Pancreas (tissue), 10 donors: ENCODE measurements around the gene CCDC88C. TPM values are rescaled to one million over a fixed set of nuclear protein-coding genes. Genes with fewer than 3 reads are reported as not detected.

ENCODE experiments used
- ATAC-seq, 4 donors: fragments of 200-7000 bp; cut with Tn5 transposase; one replicate each; pipeline versions ENCODE4 v1.8.0 to v1.9.1; 2020; ENCODE audit warnings: mild to moderate bottlenecking in 4 of 4, moderate library complexity in 4 of 4
- DNase-seq, 6 donors: peaks; one replicate each; pipeline ENCODE4 v3.0.0-alpha.2; 2020
- FAIRE-seq: peaks from 2 replicates; lab custom pipeline; 2012; peaks lifted over from hg19 to GRCh38; lab: Jason Lieb, UNC
- H3K27ac ChIP-seq, 4 donors: fragments of 200-600 bp; sonication (generic); 1 replicate in 3 of 4; 2 replicates in 1 of 4; pipeline versions ENCODE4 v1.5.0 to v1.8.0; 2020
- H3K27me3 ChIP-seq, 4 donors: fragments of 200-600 bp; one replicate each; pipeline ENCODE4 v1.8.0; 2021
- H3K36me3 ChIP-seq, 3 donors: fragments of 200-600 bp; sonication (generic) in 1 of 3; one replicate each; pipeline versions ENCODE4 v1.5.0 to v1.8.0; 2020 to 2021
- H3K4me1 ChIP-seq, 3 donors: fragments of 200-600 bp; one replicate each; pipeline ENCODE4 v1.8.0; 2021
- H3K4me3 ChIP-seq, 4 donors: fragments of 200-600 bp; sonication (generic) in 2 of 4; one replicate each; pipeline versions ENCODE4 v1.5.0 to v1.8.0; 2020 to 2021
- H3K9me3 ChIP-seq, 4 donors: fragments of 200-600 bp; one replicate each; pipeline ENCODE4 v1.8.0; 2021
- WGBS, 2 donors: extraction: QIAGEN DNeasy Blood & Tissue Kit; methylation state at CpG; one replicate each; pipeline ENCODE4 v1.1.7; 2013; 5-methylcytosine and 5-hydroxymethylcytosine counted together
- intact Hi-C, 3 donors: fragments of 100-400 bp; cut with DNase I; formaldehyde crosslinking; loops; one replicate each; pipeline versions ENCODE4 v1.11.1 to v1.14.2; 2022
- polyA plus RNA-seq, 2 donors: library from polyadenylated mRNA; stranded (reverse); fragments of 200-250 nt; gene quantifications; one replicate each; pipeline ENCODE4 v1.2.3, GENCODE V29; 2013
- total RNA-seq, 6 donors: library from RNA; stranded (reverse); fragmentation: NEBNext Ultra II Directional in 4 of 6; extraction: Animal tissue kit (Norgen Biotek cat#: 25700) in 4 of 6; gene quantifications; one replicate each; pipeline versions ENCODE4 v1.2.1 to v1.2.4, GENCODE V29; 2021 to 2023
- TF ChIP-seq, protein P1 (sequence below), 4 donors: fragments of 200-600 bp; sonication (generic) in 3 of 4; IDR thresholded peaks; one replicate each; pipeline versions ENCODE4 v1.5.0 to v1.8.0; 2021; ENCODE audit warnings: antibody characterized with exemption in 4 of 4
- donor health status: healthy with polysubstance abuse.
- donor health status: DM: no; HTN: no; CAD: no; lungs with moderate emphysema.
- donor health status: DM: no; HTN: no; CAD: no.
- donor health status: control.
- donor health status: control.
- donor health status: Bipolar disorder and iron deficiency.
- donor health status: DM: yes; HTN: yes; CAD: no.
- donor health status: DM: no; HTN: no; CAD: no.
- donor health status: DM: no; HTN: no; CAD: no.
- donor health status: DM: yes; HTN: yes; CAD: no.

CCDC88C gene
- total and polyA plus RNA-seq, 8 donors: 10.3 to 20.2 (median 14.6) TPM

DNA sequence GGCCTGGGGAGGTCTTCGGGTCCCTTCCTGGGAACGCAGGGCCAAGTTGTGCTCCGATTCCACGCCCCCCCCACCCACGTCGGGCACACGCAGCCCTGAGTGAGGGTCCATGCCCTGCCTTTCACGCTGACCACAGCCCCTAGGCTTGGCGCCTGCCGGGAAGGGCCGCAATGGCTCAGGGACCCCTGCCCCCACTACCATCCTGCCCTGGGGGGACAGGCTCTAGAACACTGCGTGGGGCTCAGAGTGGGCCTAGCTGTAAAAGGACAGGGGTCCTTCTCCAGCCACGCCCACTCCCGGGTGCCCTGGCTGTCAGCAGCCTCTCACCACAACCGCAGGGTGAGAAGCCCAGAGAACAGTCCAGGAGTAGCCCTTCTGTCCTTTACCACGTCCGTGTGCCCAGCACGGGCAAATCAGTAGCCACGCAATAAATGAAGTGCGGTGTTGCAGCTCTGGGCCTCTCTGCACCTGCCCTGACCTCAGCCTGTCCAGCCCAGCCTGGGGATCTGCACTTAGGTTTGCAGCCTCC lies 163.8 kb downstream of the CCDC88C start:
- Histone ChIP-seq H3K27me3 (no peaks in the 10 kb centered on the region), H3K4me3 (peak overlapping the region; percentile 26 to 67 (median 44)), H3K9me3 (no peaks in the 10 kb centered on the region), H3K36me3 (no peaks in the 10 kb centered on the region), H3K4me1 (peaks cover 0 to 4% (median 0%) of the 10 kb centered on the region in 3 donors), H3K27ac (no peak overlapping the region)
- FAIRE-seq (no peak), ATAC-seq (peak; percentile 6 to 34 (median 30)), DNase-seq (peak in 1 of 6 donors; percentile 74)
- 26 to 30% methylated on average over 19 to 20 of the region's 20 CpGs for WGBS, 2 donors
- intact Hi-C loops: no loop called here
- TF ChIP-seq, protein P1, sequence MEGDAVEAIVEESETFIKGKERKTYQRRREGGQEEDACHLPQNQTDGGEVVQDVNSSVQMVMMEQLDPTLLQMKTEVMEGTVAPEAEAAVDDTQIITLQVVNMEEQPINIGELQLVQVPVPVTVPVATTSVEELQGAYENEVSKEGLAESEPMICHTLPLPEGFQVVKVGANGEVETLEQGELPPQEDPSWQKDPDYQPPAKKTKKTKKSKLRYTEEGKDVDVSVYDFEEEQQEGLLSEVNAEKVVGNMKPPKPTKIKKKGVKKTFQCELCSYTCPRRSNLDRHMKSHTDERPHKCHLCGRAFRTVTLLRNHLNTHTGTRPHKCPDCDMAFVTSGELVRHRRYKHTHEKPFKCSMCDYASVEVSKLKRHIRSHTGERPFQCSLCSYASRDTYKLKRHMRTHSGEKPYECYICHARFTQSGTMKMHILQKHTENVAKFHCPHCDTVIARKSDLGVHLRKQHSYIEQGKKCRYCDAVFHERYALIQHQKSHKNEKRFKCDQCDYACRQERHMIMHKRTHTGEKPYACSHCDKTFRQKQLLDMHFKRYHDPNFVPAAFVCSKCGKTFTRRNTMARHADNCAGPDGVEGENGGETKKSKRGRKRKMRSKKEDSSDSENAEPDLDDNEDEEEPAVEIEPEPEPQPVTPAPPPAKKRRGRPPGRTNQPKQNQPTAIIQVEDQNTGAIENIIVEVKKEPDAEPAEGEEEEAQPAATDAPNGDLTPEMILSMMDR (IDR thresholded peaks at IDR 0.05): no peak

DNA sequence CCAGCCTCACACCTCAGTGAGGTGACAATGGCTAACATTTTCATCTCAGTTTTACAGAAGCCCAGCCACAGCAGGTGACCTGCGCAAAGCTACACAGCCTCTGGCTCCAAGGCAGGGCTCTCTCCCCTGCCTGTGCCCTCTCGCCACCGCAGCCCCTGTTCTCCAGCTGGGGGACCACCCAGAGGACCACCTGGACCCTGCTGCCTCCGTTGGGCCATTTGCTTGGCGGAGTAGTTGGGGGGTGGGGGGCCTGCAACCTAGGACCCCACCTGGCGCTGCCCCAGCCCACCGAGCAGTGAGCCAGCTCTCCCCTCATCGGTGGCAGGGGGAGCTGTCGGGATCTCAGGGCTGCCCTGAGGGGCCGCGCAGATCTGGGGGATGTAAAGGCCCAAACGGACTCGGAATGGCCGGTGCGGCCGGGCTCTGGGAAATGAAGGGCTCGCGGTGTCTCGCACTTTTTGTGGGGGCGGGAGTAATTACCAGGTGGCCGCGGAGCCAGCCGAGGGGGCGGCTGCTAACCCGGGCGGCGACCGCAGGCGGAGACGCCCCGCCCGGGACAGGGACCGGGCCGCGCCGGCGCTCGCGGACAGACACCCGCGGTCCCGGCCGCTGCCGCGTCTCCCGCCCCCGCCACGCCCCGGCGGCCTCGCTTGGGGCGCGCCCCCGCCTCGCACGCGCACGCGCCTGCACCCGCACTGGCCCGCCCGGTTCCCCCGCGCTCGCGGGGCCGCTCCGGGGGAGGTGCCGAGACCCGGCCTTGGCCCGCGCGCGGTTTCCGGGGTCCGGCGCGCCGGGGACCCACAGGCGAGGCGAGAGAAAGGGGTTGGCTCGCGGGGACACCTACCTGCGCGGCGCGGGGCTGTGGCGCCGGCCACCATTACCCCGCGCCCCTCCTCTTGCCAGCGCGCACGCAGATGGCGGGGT lies 164.5 kb downstream of the CCDC88C start:
- H3K27me3 ChIP-seq: no peaks in the 10 kb centered on the region
- FAIRE-seq (no peak), ATAC-seq (peak; percentile 54 to 85 (median 74)), DNase-seq (peak in 3 of 6 donors; percentile 30 to 83 (median 68))
- intact Hi-C loops: no loop called here
- H3K4me1 ChIP-seq: peaks cover 0 to 4% (median 0%) of the 10 kb centered on the region in 3 donors
- H3K27ac ChIP-seq: no peak overlapping the region
- H3K36me3 ChIP-seq: no peaks in the 10 kb centered on the region
- TF ChIP-seq, protein P1 (IDR thresholded peaks at IDR 0.05): no peak
- WGBS, 2 donors: 2 to 6% methylated on average over 38 to 95 of the region's 95 CpGs
- no peaks in the 10 kb centered on the region for H3K9me3 ChIP-seq
- H3K4me3 ChIP-seq: peak overlapping the region; percentile 28 to 67 (median 44)

DNA sequence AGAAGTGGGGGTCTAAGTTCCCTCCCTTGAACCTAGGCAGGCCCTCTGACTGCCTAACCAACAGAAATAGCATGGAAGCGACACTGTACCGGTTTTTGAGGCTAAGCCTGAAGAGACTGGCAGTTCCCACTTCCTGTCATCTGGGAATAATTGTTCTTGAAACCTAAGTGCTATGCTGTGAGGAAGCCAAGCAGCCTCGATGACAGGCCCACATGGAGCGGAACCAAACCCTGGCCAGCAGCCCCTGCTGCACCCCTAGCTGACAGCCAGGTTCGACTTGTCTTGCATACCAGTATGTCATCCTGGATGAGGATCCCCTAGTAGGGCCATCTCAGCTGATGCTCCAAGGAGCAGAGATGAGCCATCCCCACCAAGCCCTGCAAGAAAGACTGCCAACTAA lies 166.7 kb downstream of the CCDC88C start:
- FAIRE-seq (no peak), ATAC-seq (no peak)
- WGBS, 2 donors: 80 to 85% methylated on average over 5 of the region's 5 CpGs

DNA sequence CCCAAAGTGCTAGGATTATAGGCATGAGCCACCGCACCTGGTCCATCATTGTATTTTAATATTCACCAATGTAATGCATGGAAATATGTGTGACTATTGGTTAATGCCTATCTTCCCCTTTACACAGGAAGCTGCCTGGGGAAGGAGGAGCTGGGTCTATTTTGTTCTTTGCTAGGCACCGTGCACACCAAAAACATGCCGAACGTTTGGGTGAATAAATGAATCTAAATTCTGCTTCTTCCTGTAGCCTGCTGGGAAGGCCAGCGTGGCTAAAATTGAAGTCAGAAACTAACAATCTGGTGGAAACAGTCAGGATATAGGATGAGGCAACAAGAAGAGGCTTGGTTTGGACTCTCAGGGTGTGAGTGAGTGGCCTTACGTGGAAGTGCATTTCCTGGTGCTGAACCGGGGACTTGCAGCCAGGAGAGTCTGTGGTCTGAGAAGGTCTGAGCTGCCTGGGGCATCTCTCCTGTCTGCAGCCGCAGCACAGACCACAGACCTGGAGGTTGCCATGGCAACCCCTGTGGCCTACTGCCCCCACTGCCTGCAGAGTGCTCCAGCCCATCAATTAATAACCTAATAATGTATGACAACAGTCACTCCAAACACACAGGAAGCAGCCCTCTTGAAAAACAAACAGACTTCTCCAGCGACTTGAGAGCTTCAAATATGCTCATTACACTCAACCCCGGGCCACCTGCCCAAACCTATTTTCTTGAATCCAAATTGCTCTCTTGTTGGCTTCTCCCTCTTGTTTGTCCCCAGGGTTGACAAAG lies 167.6 kb downstream of the CCDC88C start:
- H3K4me3 ChIP-seq: no peak overlapping the region
- H3K36me3 ChIP-seq: no peaks in the 10 kb centered on the region
- FAIRE-seq (no peak), ATAC-seq (peak in 2 of 4 donors; percentile 21 to 40), DNase-seq (peak in 1 of 6 donors; percentile 17)
- 74% methylated on average over 10 of the region's 10 CpGs for WGBS, 2 donors
- H3K4me1 ChIP-seq: peaks cover 0 to 4% (median 0%) of the 10 kb centered on the region in 3 donors
- TF ChIP-seq, protein P1 (IDR thresholded peaks at IDR 0.05): no peak
- no peak overlapping the region for H3K27ac ChIP-seq
- intact Hi-C loops: no loop called here
- no peaks in the 10 kb centered on the region for H3K9me3 ChIP-seq
- no peaks in the 10 kb centered on the region for H3K27me3 ChIP-seq

More for the DNA sequence above, 166.7 kb downstream of the CCDC88C start:
- Histone ChIP-seq H3K36me3 (no peaks in the 10 kb centered on the region), H3K4me3 (no peak overlapping the region), H3K4me1 (peaks cover 0 to 4% (median 0%) of the 10 kb centered on the region in 3 donors), H3K27ac (no peak overlapping the region), H3K9me3 (no peaks in the 10 kb centered on the region), H3K27me3 (no peaks in the 10 kb centered on the region)
- intact Hi-C loops: no loop called here
- TF ChIP-seq, protein P1 (IDR thresholded peaks at IDR 0.05): no peak
- DNase-seq: peak in 1 of 6 donors; percentile 28
